ENCODE results near the gene COL15A1.

The COL15A1 gene

DNA sequence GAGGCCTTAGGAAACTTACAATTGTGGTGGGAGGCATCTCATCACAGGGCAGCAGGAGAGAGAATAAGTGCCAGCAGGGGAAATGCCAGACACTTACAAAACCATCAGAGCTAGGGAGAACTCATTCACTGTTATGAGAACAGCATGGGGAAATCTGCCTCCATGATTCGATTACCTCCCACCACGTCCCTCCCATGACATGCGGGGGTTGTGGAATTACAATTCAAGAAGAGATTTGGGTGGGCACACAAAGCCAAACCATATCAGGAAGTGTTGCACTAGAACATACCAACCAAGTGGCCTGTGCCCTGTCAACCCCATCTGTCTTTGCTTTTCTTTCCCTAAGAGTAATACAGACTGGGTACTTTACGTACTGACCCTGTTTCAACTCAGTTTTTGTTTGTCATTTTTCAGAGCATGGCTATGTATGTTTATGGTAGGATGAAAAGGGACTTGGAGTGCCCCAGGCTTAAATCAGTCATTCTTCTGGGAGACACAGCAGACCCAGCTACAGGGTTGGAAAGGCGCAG, 102.9 kb downstream of the COL15A1 start:
- in situ Hi-C loops (cut with HindIII; ENCODE audit: low sequenced_read_pairs) = no loop called here
- no peak for DNase-seq (ENCODE audit: low read depth)
- no peak overlapping the region for H3K4me3 ChIP-seq (ENCODE audit: low read depth, low read length)
- TF ChIP-seq CTCF (IDR thresholded peaks at IDR 0.05; ENCODE audit: low read depth, low read length, missing control alignments) = no peak

- TF ChIP-seq CTCF (IDR thresholded peaks at IDR 0.05; ENCODE audit: low read depth, low read length, missing control alignments) = no peak
- no peak overlapping the region for H3K4me3 ChIP-seq (ENCODE audit: low read depth, low read length)
- no peak for DNase-seq (ENCODE audit: low read depth)
- in situ Hi-C loops (cut with HindIII; ENCODE audit: low sequenced_read_pairs) = no loop called here
Measured at GRCh38 chr9:99049228-99049627, 105.5 kb downstream of the COL15A1 start.

DNA sequence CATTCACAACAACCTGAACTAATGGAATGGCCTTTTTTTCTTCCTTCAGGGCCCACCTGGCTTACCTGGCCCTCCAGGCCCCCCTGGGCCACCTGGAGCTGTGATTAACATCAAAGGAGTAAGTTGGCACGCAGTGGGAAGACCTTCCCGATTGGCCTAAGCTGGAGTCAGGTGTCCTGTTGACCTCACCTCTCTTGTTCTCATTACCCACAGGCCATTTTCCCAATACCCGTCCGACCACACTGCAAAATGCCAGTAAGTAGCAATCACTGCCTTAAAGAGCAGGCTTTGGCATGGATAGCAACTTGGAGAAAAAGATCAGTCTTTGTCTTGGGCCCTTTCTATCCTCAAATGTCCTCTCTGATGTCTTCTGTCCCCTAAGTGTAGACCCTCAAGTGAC, 105.9 kb downstream of the COL15A1 start:
- in situ Hi-C loops (cut with HindIII; ENCODE audit: low sequenced_read_pairs) = no loop called here
- no peak for TF ChIP-seq CTCF (IDR thresholded peaks at IDR 0.05; ENCODE audit: low read depth, low read length, missing control alignments)
- H3K4me3 ChIP-seq (ENCODE audit: low read depth, low read length) = no peak overlapping the region
- DNase-seq (ENCODE audit: low read depth) = no peak

DNA sequence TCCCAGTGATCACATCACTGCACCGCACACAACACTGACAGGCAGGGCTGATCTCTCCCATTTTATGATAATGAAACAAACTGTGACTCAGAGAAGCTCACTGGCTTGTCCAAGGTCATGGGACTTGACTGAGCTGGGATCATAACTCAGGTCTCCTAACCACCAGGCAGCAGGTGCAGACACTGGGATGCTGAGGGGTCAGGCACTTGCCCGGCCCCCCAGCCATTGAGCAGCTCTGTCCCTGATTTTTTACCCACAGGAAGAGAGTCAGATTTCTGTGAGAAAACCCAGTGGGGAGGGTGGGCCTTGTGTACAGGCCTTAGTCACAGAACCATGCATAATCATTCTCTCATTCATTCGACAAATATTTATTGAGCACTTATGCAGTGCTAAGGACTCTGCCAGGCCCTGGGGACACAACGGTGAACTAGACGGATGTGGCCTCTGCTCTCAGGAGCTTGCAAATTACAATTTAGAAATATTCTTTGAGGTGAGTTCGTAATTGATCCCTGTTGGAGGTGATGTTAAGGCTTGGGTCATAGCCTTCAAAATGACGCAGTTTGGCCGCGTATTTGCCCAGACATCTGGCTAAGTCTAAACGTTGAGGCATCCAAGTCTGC, 106.7 kb downstream of the COL15A1 start:
- no peak for TF ChIP-seq CTCF (IDR thresholded peaks at IDR 0.05; ENCODE audit: low read depth, low read length, missing control alignments)
- no peak overlapping the region for H3K4me3 ChIP-seq (ENCODE audit: low read depth, low read length)
- in situ Hi-C loops (cut with HindIII; ENCODE audit: low sequenced_read_pairs) = no loop called here
- DNase-seq (ENCODE audit: low read depth) = no peak

DNA sequence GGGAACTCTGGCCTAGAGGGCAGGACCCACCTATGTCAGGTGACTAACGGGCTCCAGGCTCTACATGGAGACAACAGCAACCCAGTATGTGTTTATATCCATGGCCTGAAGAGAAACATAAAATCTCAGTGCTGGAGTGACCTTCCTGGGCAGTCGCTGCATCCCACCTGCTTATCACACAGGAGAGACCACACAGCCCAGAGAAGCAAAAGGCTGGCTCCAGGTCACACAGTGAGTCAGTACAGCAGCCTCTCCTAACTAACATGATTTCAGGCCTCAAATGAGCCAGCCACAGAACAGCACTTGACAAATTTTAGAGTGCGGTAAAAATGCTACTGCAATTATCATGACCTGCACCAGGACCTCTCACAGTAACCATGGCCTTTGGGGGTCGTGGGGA, 107.2 kb downstream of the COL15A1 start:
- in situ Hi-C loops (cut with HindIII; ENCODE audit: low sequenced_read_pairs) = no loop called here
- DNase-seq (ENCODE audit: low read depth) = no peak
- TF ChIP-seq CTCF (IDR thresholded peaks at IDR 0.05; ENCODE audit: low read depth, low read length, missing control alignments) = no peak

DNA sequence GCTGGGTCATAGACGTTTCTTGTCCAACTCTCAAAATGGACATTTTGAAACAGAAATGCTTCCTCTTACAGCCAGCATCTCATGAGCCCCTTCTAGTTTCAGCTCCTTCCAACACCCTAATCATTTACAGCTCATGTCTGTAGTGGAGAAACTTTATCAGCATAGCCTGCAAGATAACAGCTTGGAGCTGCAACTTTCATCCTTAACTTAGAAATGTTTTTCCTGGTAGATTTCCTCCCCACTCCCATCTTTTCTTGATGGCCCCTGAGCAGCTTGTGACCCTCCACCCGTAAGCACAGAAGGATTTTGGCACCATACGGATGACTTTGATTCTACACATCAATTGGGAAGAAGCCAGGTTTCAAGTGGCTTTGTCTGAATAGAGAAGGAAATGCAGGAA, 107.7 kb downstream of the COL15A1 start:
- no peak for TF ChIP-seq CTCF (IDR thresholded peaks at IDR 0.05; ENCODE audit: low read depth, low read length, missing control alignments)
- H3K4me3 ChIP-seq (ENCODE audit: low read depth, low read length) = no peak overlapping the region
- in situ Hi-C loops (cut with HindIII; ENCODE audit: low sequenced_read_pairs) = no loop called here
- no peak for DNase-seq (ENCODE audit: low read depth)

More for the DNA sequence above, 107.2 kb downstream of the COL15A1 start:
- H3K4me3 ChIP-seq (ENCODE audit: low read depth, low read length) = no peak overlapping the region
